ENCODE data around the gene RRH.
A peak's percentile ranks its signal among the peaks of the same experiment; 100 is the strongest.
"Not testable (repeated sequence)": the region's sequence is repeated elsewhere in the genome, so short reads cannot be mapped to it uniquely, and the experiment has no call there.

The RRH gene

GRCh38 chr4:109827672-109828071, at the start of gene RRH:
RRH (plus strand) TSS chr4:109827972; CDS start chr4:109828028, 56 bp downstream.
- no peak for DNase-seq

GRCh38 chr4:109782092-109782491, 45.7 kb upstream of the RRH start:
- not testable (repeated sequence) for DNase-seq

- DNase-seq = no peak
Observed at GRCh38 chr4:109786846-109787245, 40.9 kb upstream of the RRH start.

GRCh38 chr4:109787807-109788206, 40.0 kb upstream of the RRH start:
- DNase-seq = no peak

- DNase-seq = no peak
Observed at GRCh38 chr4:109795059-109795458, 32.7 kb upstream of the RRH start.

GRCh38 chr4:109798866-109799265, 28.9 kb upstream of the RRH start:
- no peak for DNase-seq

GRCh38 chr4:109801099-109801789, 26.5 kb upstream of the RRH start:
- no peak for DNase-seq

- no peak for DNase-seq
Observed at GRCh38 chr4:109801895-109802319, 25.9 kb upstream of the RRH start, which contains the start of gene CFI. CFI (minus strand) TSS chr4:109801999; CDS start chr4:109801971, 28 bp downstream.

- DNase-seq = no peak
Observed at GRCh38 chr4:109803924-109804571, 23.7 kb upstream of the RRH start.

- no peak for DNase-seq
Observed at GRCh38 chr4:109809655-109810054, 18.1 kb upstream of the RRH start.

- no peak for DNase-seq
Observed at GRCh38 chr4:109810552-109811387, 17.0 kb upstream of the RRH start.

GRCh38 chr4:109811707-109812106, 16.1 kb upstream of the RRH start:
- DNase-seq = no peak

GRCh38 chr4:109815151-109816081, 12.4 kb upstream of the RRH start, which contains the start of gene GAR1:
GAR1 (plus strand) TSS chr4:109815762; CDS start chr4:109816165, 403 bp downstream.
- DNase-seq = peak; percentile 80

GRCh38 chr4:109816082-109816442, 11.7 kb upstream of the RRH start:
- peak; percentile 39 for DNase-seq

GRCh38 chr4:109816894-109817293, 10.9 kb upstream of the RRH start:
- no peak for DNase-seq

- no peak for DNase-seq
Observed at GRCh38 chr4:109818268-109818667, 9.5 kb upstream of the RRH start.

- DNase-seq = no peak
Observed at GRCh38 chr4:109820563-109820962, 7.2 kb upstream of the RRH start.

GRCh38 chr4:109821185-109821584, 6.6 kb upstream of the RRH start:
- no peak for DNase-seq

- DNase-seq = no peak
Observed at GRCh38 chr4:109826719-109827118, 1.1 kb upstream of the RRH start.

- no peak for DNase-seq
Observed at GRCh38 chr4:109833756-109834155, 6.0 kb downstream of the RRH start.

- DNase-seq = no peak
Observed at GRCh38 chr4:109836985-109837384, 9.2 kb downstream of the RRH start.

GRCh38 chr4:109846395-109847098, 18.8 kb downstream of the RRH start:
- no peak for DNase-seq
